ENCODE measurements around the gene ALPL. TPM values are rescaled to one million over a fixed set of nuclear protein-coding genes. Genes with fewer than 3 reads are reported as not detected.

ALPL gene
- total and polyA plus RNA-seq, 9 of the 15 experiments (the other 6 are each of a cell fraction or from before 2014, with no cell fraction given): 0.04 to 0.38 (median 0.18) TPM; not detected in 4

- no peak for TF ChIP-seq HMG20B (CRISPR knock-in tag; IDR thresholded peaks at IDR 0.05)
- 0 out of 4 replicates have a peak, but pooled peaks of 1 of the 2 experiments have one; percentile 5 for TF ChIP-seq KDM4B (IDR thresholded peaks at IDR 0.05; ENCODE audit: borderline replicate concordance in 2 of 2, low read depth in 1 of 2)
- no peak for TF ChIP-seq KDM1A (IDR thresholded peaks at IDR 0.05)
- peak; percentile 63; the same call in 1 of the 2 replicates for TF ChIP-seq GTF2F1 (IDR thresholded peaks at IDR 0.05; ENCODE audit: low read depth, low read length)
- peak; percentile 43; the same call in 1 of the 2 replicates for TF ChIP-seq KLF13 (tag; IDR thresholded peaks at IDR 0.05; ENCODE audit: borderline replicate concordance, low read depth)
- TF ChIP-seq ZNF583 (CRISPR knock-in tag; IDR thresholded peaks at IDR 0.05): peak; percentile 51; the same call in 1 of the 2 replicates
- TF ChIP-seq, protein P1, sequence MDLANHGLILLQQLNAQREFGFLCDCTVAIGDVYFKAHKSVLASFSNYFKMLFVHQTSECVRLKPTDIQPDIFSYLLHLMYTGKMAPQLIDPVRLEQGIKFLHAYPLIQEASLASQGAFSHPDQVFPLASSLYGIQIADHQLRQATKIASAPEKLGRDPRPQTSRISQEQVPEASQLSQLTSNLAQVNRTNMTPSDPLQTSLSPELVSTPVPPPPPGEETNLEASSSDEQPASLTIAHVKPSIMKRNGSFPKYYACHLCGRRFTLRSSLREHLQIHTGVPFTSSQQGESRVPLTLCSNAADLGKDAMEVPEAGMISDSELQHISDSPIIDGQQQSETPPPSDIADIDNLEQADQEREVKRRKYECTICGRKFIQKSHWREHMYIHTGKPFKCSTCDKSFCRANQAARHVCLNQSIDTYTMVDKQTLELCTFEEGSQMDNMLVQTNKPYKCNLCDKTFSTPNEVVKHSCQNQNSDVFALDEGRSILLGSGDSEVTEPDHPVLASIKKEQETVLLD (IDR thresholded peaks at IDR 0.05): no peak
- no peak for TF ChIP-seq RUNX1 (IDR thresholded peaks at IDR 0.05; ENCODE audit: low read depth)
- TF ChIP-seq, protein P2, sequence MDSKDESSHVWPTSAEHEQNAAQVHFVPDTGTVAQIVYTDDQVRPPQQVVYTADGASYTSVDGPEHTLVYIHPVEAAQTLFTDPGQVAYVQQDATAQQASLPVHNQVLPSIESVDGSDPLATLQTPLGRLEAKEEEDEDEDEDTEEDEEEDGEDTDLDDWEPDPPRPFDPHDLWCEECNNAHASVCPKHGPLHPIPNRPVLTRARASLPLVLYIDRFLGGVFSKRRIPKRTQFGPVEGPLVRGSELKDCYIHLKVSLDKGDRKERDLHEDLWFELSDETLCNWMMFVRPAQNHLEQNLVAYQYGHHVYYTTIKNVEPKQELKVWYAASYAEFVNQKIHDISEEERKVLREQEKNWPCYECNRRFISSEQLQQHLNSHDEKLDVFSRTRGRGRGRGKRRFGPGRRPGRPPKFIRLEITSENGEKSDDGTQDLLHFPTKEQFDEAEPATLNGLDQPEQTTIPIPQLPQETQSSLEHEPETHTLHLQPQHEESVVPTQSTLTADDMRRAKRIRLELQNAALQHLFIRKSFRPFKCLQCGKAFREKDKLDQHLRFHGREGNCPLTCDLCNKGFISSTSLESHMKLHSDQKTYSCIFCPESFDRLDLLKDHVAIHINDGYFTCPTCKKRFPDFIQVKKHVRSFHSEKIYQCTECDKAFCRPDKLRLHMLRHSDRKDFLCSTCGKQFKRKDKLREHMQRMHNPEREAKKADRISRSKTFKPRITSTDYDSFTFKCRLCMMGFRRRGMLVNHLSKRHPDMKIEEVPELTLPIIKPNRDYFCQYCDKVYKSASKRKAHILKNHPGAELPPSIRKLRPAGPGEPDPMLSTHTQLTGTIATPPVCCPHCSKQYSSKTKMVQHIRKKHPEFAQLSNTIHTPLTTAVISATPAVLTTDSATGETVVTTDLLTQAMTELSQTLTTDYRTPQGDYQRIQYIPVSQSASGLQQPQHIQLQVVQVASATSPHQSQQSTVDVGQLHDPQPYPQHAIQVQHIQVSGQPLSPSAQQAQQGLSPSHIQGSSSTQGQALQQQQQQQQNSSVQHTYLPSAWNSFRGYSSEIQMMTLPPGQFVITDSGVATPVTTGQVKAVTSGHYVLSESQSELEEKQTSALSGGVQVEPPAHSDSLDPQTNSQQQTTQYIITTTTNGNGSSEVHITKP (IDR thresholded peaks at IDR 0.05; ENCODE audit: partially characterized antibody): peak; percentile 64
- TF ChIP-seq SETDB1 (IDR thresholded peaks at IDR 0.05; ENCODE audit: low read length): peak; percentile 48
- peak; percentile 64 for TF ChIP-seq ZBTB26 (CRISPR knock-in tag; IDR thresholded peaks at IDR 0.05)
- TF ChIP-seq, protein P3, sequence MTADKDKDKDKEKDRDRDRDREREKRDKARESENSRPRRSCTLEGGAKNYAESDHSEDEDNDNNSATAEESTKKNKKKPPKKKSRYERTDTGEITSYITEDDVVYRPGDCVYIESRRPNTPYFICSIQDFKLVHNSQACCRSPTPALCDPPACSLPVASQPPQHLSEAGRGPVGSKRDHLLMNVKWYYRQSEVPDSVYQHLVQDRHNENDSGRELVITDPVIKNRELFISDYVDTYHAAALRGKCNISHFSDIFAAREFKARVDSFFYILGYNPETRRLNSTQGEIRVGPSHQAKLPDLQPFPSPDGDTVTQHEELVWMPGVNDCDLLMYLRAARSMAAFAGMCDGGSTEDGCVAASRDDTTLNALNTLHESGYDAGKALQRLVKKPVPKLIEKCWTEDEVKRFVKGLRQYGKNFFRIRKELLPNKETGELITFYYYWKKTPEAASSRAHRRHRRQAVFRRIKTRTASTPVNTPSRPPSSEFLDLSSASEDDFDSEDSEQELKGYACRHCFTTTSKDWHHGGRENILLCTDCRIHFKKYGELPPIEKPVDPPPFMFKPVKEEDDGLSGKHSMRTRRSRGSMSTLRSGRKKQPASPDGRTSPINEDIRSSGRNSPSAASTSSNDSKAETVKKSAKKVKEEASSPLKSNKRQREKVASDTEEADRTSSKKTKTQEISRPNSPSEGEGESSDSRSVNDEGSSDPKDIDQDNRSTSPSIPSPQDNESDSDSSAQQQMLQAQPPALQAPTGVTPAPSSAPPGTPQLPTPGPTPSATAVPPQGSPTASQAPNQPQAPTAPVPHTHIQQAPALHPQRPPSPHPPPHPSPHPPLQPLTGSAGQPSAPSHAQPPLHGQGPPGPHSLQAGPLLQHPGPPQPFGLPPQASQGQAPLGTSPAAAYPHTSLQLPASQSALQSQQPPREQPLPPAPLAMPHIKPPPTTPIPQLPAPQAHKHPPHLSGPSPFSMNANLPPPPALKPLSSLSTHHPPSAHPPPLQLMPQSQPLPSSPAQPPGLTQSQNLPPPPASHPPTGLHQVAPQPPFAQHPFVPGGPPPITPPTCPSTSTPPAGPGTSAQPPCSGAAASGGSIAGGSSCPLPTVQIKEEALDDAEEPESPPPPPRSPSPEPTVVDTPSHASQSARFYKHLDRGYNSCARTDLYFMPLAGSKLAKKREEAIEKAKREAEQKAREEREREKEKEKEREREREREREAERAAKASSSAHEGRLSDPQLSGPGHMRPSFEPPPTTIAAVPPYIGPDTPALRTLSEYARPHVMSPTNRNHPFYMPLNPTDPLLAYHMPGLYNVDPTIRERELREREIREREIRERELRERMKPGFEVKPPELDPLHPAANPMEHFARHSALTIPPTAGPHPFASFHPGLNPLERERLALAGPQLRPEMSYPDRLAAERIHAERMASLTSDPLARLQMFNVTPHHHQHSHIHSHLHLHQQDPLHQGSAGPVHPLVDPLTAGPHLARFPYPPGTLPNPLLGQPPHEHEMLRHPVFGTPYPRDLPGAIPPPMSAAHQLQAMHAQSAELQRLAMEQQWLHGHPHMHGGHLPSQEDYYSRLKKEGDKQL (CRISPR knock-in tag; IDR thresholded peaks at IDR 0.05; ENCODE audit: borderline replicate concordance): no peak
- no peak for TF ChIP-seq MCM7 (IDR thresholded peaks at IDR 0.05)
Observed at GRCh38 chr1:21607549-21608529, 98.6 kb downstream of the ALPL start (continued).
